ENCODE results near the gene PRKD2.

PRKD2 gene

GRCh38 chr19:46640656-46641055 is 76.3 kb downstream of the PRKD2 start:
- H3K4me3 ChIP-seq (ENCODE audit: low read length), result no peak overlapping the region
- TF ChIP-seq CTCF (IDR thresholded peaks at IDR 0.05; ENCODE audit: insufficient read depth, low read depth, low read length, missing control alignments), result no peak
- DNase-seq (ENCODE audit: low read depth), result no peak

GRCh38 chr19:46639358-46640182 is 77.3 kb downstream of the PRKD2 start:
- TF ChIP-seq CTCF (IDR thresholded peaks at IDR 0.05; ENCODE audit: insufficient read depth, low read depth, low read length, missing control alignments), result no peak
- H3K4me3 ChIP-seq (ENCODE audit: low read length), result peak overlapping the region; percentile 26
- no peak for DNase-seq (ENCODE audit: low read depth)

- H3K4me3 ChIP-seq (ENCODE audit: low read length), result no peak overlapping the region
- DNase-seq (ENCODE audit: low read depth), result no peak
- TF ChIP-seq CTCF (IDR thresholded peaks at IDR 0.05; ENCODE audit: insufficient read depth, low read depth, low read length, missing control alignments), result no peak
Observed at GRCh38 chr19:46637224-46637623, 79.7 kb downstream of the PRKD2 start.

- no peak within 1 kb of the TSS for H3K4me3 ChIP-seq (ENCODE audit: low read length)
Observed at GRCh38 chr19:46635920-46636761, 80.8 kb downstream of the PRKD2 start, which contains the start of gene GNG8. TSS of gene GNG8 (minus strand) at chr19:46636202. CDS start at chr19:46634682, 1,520 bp downstream.

GRCh38 chr19:46634656-46635218 is 82.2 kb downstream of the PRKD2 start:
- peak overlapping the region; percentile 20 for H3K4me3 ChIP-seq (ENCODE audit: low read length)
- no peak for TF ChIP-seq CTCF (IDR thresholded peaks at IDR 0.05; ENCODE audit: insufficient read depth, low read depth, low read length, missing control alignments)
- DNase-seq (ENCODE audit: low read depth), result no peak

More at GRCh38 chr19:46635920-46636761, 80.8 kb downstream of the PRKD2 start, which contains the start of gene GNG8:
- no peak for TF ChIP-seq CTCF (IDR thresholded peaks at IDR 0.05; ENCODE audit: insufficient read depth, low read depth, low read length, missing control alignments)
- no peak for DNase-seq (ENCODE audit: low read depth)

GRCh38 chr19:46634045-46634655 is 82.8 kb downstream of the PRKD2 start:
- peak; percentile 97 for DNase-seq (ENCODE audit: low read depth)
- peak overlapping the region; percentile 35 for H3K4me3 ChIP-seq (ENCODE audit: low read length)
- TF ChIP-seq CTCF (IDR thresholded peaks at IDR 0.05; ENCODE audit: insufficient read depth, low read depth, low read length, missing control alignments), result no peak

Measured in epithelial cell of esophagus (primary cell).